ENCODE data around the gene DEPDC5. TPM values are rescaled to one million over a fixed set of nuclear protein-coding genes. Genes with fewer than 3 reads are reported as not detected.

DEPDC5 gene
- polyA plus RNA-seq, 1 experiment = 14.3 TPM

DNA sequence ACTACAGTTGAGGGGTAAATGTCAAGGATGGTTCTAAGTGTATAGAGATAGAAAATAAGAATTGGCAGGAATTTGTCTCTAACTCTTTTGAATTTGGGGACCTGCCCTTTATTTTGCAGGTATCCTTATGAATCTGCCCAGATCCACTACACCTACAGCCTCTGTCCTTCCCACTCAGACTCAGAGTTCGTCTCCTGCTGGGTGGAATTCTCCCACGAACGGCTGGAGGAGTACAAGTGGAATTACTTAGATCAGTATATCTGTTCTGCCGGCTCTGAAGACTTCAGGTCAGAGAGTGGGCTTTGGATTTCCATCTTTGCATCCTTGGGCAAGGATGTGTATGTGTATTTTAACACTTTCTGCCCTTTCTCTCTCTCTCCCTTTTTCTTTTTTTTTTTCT lies 89.7 kb downstream of the DEPDC5 start:
- ChIA-PET POLR2A (no interaction called here), CTCF (no interaction called here)
- Histone ChIP-seq H3K9me3 (ENCODE audit: control insufficient read depth, insufficient read depth, low read length) (peaks cover 3% of the 10 kb centered on the region; the same call in 1 of the 2 replicates), H3K27ac (ENCODE audit: low read depth, low read length) (no peak overlapping the region), H3K27me3 (ENCODE audit: control insufficient read depth, insufficient read depth, low read length) (no peaks in the 10 kb centered on the region), H3K4me3 (ENCODE audit: low read depth, low read length) (no peak overlapping the region)
- TF ChIP-seq, protein P1, sequence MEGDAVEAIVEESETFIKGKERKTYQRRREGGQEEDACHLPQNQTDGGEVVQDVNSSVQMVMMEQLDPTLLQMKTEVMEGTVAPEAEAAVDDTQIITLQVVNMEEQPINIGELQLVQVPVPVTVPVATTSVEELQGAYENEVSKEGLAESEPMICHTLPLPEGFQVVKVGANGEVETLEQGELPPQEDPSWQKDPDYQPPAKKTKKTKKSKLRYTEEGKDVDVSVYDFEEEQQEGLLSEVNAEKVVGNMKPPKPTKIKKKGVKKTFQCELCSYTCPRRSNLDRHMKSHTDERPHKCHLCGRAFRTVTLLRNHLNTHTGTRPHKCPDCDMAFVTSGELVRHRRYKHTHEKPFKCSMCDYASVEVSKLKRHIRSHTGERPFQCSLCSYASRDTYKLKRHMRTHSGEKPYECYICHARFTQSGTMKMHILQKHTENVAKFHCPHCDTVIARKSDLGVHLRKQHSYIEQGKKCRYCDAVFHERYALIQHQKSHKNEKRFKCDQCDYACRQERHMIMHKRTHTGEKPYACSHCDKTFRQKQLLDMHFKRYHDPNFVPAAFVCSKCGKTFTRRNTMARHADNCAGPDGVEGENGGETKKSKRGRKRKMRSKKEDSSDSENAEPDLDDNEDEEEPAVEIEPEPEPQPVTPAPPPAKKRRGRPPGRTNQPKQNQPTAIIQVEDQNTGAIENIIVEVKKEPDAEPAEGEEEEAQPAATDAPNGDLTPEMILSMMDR (IDR thresholded peaks at IDR 0.05; ENCODE audit: low read depth, low read length) = no peak
- no peak for DNase-seq (ENCODE audit: low read depth, low spot score)

DNA sequence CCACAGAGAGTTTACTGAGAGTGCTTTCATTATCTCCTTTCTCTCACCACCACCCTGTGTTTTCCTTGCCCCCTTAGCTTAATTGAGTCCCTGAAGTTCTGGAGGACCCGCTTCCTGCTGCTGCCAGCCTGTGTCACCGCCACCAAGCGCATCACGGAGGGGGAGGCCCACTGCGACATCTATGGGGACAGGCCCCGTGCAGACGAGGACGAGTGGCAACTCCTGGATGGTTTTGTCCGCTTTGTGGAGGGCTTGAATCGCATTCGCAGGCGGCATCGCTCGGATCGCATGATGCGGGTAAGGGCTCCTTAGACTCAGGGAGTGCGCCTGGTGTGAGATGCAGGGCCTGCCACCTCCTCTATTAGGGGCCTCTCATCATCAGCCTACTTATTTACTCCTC lies 91.1 kb downstream of the DEPDC5 start:
- ChIA-PET POLR2A (no interaction called here), CTCF (no interaction called here)
- Histone ChIP-seq H3K27ac (ENCODE audit: low read depth, low read length) (no peak overlapping the region), H3K4me3 (ENCODE audit: low read depth, low read length) (no peak overlapping the region), H3K27me3 (ENCODE audit: control insufficient read depth, insufficient read depth, low read length) (no peaks in the 10 kb centered on the region), H3K9me3 (ENCODE audit: control insufficient read depth, insufficient read depth, low read length) (peaks cover 3% of the 10 kb centered on the region; the same call in 1 of the 2 replicates)
- DNase-seq (ENCODE audit: low read depth, low spot score) = no peak
- TF ChIP-seq, protein P1 (IDR thresholded peaks at IDR 0.05; ENCODE audit: low read depth, low read length) = no peak

GRCh38 chr22:31846161-31847115 lies 92.6 kb downstream of the DEPDC5 start:
- Histone ChIP-seq H3K4me3 (ENCODE audit: low read depth, low read length) (no peak overlapping the region), H3K27me3 (ENCODE audit: control insufficient read depth, insufficient read depth, low read length) (no peaks in the 10 kb centered on the region), H3K9me3 (ENCODE audit: control insufficient read depth, insufficient read depth, low read length) (peaks cover 3% of the 10 kb centered on the region; the same call in 1 of the 2 replicates), H3K27ac (ENCODE audit: low read depth, low read length) (peak overlapping the region; percentile 86)
- ChIA-PET POLR2A (interaction anchor here (1.1 kb wide), 1 partner anchor 8 kb away, joined by 15 read pairs; no protein-coding TSS in a partner anchor), CTCF (interaction anchor here (0.9 to 1.7 kb wide), 4 partner anchors 12 to 124 kb away, joined by 4 to 10 read pairs (median 6); no protein-coding TSS in a partner anchor)
- TF ChIP-seq, protein P1 (IDR thresholded peaks at IDR 0.05; ENCODE audit: low read depth, low read length) = peak; percentile 33
- peak; percentile 68 for DNase-seq (ENCODE audit: low read depth, low spot score)

DNA sequence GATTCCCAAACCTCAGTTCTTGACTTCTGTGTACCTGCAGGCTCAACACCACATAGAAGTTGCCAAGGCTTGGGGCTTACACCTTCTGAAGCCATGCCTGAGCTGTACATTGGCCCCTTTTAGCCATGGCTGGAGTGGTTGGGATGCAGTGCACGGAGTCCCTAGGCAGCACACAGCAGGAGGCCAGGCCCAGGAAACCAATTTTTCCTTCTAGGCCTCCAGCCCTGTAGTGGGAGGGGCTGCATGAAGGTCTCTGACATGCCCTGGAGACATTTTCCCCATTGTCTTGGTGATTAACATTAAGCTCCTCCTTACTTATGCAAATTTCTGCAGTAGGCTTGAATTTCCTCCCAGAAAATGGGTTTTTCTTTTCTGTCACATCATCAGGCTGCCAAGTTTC lies 94.6 kb downstream of the DEPDC5 start:
- Histone ChIP-seq H3K9me3 (ENCODE audit: control insufficient read depth, insufficient read depth, low read length) (peaks cover 3% of the 10 kb centered on the region; the same call in 1 of the 2 replicates), H3K4me3 (ENCODE audit: low read depth, low read length) (no peak overlapping the region), H3K27ac (ENCODE audit: low read depth, low read length) (no peak overlapping the region), H3K27me3 (ENCODE audit: control insufficient read depth, insufficient read depth, low read length) (no peaks in the 10 kb centered on the region)
- TF ChIP-seq, protein P1 (IDR thresholded peaks at IDR 0.05; ENCODE audit: low read depth, low read length) = no peak
- ChIA-PET CTCF (no interaction called here), POLR2A (no interaction called here)
- DNase-seq (ENCODE audit: low read depth, low spot score) = no peak

GRCh38 chr22:31850135-31850534 lies 96.3 kb downstream of the DEPDC5 start:
- H3K27ac ChIP-seq (ENCODE audit: low read depth, low read length) = no peak overlapping the region

More at GRCh38 chr22:31850135-31850534, 96.3 kb downstream of the DEPDC5 start:
- Histone ChIP-seq H3K9me3 (ENCODE audit: control insufficient read depth, insufficient read depth, low read length) (no peaks in the 10 kb centered on the region), H3K4me3 (ENCODE audit: low read depth, low read length) (no peak overlapping the region), H3K27me3 (ENCODE audit: control insufficient read depth, insufficient read depth, low read length) (no peaks in the 10 kb centered on the region)
- CTCF ChIA-PET = no interaction called here
- TF ChIP-seq, protein P1 (IDR thresholded peaks at IDR 0.05; ENCODE audit: low read depth, low read length) = no peak
- POLR2A ChIA-PET = no interaction called here
- DNase-seq (ENCODE audit: low read depth, low spot score) = no peak

Data from AG04450 (cell line).